ENCODE measurements around the gene STK32A. TPM values are rescaled to one million over a fixed set of nuclear protein-coding genes. Genes with fewer than 3 reads are reported as not detected.
"Not testable (repeated sequence)": the region's sequence is repeated elsewhere in the genome, so short reads cannot be mapped to it uniquely, and the experiment has no call there.

The STK32A gene
- total RNA-seq, 1 experiment from 2014 or later = not detected

DNA sequence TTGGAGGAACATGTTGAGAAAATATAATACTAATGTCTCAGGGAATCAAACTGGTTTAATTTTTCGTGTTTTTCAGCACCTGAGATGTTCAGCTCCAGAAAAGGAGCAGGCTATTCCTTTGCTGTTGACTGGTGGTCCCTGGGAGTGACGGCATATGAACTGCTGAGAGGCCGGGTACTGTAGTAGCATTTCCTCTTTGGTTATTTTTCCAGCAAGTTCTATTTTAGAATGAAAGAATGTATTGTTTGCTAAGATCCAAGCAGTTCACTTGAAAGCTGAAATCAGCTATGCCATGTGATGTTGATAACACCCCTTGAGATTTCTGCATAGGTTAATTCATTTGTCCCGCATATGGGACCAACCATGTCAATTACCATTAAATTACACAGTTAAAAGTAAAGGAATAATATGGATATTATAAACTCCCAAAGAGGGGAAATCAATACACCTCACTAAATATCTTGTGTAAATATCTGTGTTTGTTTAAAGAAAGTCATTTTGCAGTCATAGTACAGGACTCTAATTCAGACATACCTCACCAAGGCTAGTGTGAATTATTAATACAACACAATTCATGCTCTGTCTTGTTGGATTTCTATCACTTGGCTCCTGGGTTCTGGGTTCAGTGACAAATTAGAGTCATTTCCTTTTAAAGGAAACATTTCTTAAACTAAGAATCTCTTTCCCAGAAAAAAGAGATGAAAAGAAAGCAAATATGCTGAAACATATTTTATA, 126.8 kb downstream of the STK32A start:
- Histone ChIP-seq H3K36me3 (no peaks in the 10 kb centered on the region), H3K9me3 (no peaks in the 10 kb centered on the region), H3K4me3 (no peak overlapping the region), H3K27me3 (no peaks in the 10 kb centered on the region)
- no peak for DNase-seq

DNA sequence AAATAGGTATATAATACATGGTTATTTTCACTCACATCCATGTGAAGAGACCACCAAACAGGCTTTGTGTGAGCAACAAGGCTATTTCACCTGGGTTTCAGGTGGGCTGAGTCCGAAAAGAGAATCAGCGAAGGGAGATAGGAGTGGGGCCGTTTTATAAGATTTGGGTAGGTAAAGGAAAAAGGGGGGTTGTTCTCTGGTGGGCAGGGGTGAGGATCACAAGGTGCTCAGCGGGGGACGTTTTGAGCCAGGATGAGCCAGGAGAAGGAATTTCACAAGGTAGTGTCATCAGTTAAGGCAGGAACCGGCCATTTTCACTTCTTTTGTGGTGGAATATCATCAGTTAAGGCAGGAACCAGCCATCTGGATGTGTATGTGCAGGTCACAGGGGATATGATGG, 132.6 kb downstream of the STK32A start:
- DNase-seq, H3K36me3 ChIP-seq, H3K9me3 ChIP-seq, H3K4me3 ChIP-seq, H3K27me3 ChIP-seq: not testable (repeated sequence)

DNA sequence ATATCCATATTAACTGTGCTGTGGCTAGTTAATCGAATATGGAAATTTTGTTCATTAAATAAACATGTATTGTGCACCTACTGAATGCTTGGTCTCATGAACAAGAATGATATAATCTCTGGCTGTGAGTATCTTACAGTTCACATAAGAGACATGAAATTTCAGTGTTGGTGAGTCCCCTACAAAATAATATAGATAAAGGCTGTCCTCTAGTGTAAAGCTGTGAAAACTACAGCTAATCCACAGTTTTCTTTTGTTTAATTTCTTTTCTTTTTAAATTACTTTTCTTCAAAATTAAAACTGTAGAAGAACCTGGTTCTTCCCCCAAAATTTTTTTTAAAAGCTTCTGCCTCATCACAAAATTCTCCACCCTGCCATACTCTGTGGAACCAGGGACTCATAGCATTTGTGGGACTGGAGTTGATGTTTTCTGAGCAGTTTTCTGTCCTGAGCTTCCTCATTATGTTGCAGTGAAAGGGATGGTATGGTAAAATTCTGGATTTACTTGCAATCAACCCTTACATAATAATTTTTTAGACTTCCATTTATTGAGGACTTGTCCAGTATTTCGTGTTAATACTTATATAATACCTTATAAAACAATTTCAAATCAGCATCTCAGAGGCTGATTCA, 135.0 kb downstream of the STK32A start:
- Histone ChIP-seq H3K9me3 (no peaks in the 10 kb centered on the region), H3K27me3 (no peaks in the 10 kb centered on the region), H3K4me3 (no peak overlapping the region), H3K36me3 (no peaks in the 10 kb centered on the region)
- no peak for DNase-seq

DNA sequence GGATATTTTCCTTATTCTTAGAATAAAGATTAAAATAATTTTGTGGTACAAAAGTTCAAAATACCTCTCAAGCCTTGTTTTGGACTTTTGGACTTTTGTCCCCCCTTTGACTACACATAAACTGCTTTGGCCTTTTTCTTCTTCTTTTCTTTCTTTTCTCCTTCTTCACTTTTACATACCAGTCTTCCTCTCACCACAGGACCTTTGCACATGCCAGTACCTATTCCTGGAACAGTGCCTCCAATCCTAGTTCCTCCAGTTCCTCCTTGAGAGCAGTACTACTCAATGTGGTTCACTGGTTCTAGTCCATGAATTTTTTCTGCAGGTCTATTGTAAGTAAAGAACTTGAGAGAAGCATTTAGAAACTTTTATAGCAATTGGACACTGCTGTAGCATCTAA, 136.5 kb downstream of the STK32A start:
- no peaks in the 10 kb centered on the region for H3K9me3 ChIP-seq
- no peaks in the 10 kb centered on the region for H3K36me3 ChIP-seq
- H3K27me3 ChIP-seq = no peaks in the 10 kb centered on the region
- DNase-seq = no peak
- H3K4me3 ChIP-seq = no peak overlapping the region

DNA sequence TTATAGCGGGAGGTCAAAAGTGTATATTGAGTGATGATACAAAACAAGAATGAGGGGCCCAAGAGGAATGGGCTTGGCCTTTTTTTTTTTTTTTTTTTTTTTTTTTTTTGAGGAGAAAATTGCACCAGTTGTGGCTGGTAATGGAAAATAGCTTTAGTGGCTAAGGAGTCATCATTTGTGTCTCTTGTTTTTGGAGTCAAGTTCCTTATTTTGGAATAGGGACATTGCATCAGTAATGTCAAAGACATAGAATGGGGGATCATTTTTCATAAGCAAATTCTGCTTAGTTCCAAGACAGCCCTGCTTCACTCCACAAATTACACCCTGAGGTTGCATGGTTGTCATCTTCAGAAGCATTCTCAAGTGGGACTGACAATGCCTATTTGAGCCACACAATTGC, 137.4 kb downstream of the STK32A start:
- H3K4me3 ChIP-seq = no peak overlapping the region
- no peaks in the 10 kb centered on the region for H3K27me3 ChIP-seq
- H3K9me3 ChIP-seq = no peaks in the 10 kb centered on the region; the same call in 1 of the 2 replicates
- H3K36me3 ChIP-seq = no peaks in the 10 kb centered on the region
- DNase-seq = no peak

DNA sequence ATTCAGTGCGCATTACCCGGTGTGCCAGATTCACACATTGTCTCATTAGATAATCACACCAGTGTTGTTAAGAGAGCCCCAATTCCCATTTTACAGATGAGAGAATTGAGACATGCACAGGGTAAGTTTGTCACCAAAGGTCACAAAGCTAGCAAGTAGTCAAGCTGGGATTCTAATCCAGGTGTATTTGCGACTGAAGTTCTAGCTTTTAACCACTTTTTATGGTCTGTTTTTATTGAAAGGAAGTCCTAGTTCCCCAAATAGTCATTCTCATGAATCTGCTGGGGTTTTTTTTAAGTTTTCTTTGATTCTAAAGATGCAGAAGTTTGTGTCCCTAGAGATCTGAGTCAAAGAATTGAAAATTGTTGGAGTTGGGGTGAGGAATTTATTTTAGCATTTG, 138.5 kb downstream of the STK32A start:
- H3K27me3 ChIP-seq = no peaks in the 10 kb centered on the region
- no peak for DNase-seq
- no peaks in the 10 kb centered on the region; the same call in 1 of the 2 replicates for H3K9me3 ChIP-seq
- H3K36me3 ChIP-seq = no peaks in the 10 kb centered on the region
- H3K4me3 ChIP-seq = no peak overlapping the region

DNA sequence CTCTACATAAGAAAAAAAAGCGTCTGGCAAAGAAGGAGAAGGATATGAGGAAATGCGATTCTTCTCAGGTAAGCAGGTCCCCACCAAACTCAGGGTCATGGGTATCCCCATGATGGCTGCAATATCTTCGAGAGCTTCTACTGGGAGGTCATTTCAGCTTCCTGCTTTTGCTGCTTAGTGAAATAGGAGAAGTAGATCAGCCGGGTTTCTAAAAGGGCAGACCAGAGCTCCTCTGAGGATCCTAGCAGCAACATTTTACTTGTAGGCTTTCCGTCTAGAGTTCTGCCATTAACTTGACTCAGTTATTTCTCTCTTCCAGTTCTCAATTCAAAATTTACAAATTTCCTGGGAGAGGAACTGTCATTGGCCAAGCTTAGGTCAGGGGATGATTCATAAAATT, 140.3 kb downstream of the STK32A start:
- H3K36me3 ChIP-seq = no peaks in the 10 kb centered on the region
- H3K9me3 ChIP-seq = no peaks in the 10 kb centered on the region; the same call in none of the 2 replicates
- DNase-seq = no peak
- H3K4me3 ChIP-seq = no peak overlapping the region
- no peaks in the 10 kb centered on the region for H3K27me3 ChIP-seq

DNA sequence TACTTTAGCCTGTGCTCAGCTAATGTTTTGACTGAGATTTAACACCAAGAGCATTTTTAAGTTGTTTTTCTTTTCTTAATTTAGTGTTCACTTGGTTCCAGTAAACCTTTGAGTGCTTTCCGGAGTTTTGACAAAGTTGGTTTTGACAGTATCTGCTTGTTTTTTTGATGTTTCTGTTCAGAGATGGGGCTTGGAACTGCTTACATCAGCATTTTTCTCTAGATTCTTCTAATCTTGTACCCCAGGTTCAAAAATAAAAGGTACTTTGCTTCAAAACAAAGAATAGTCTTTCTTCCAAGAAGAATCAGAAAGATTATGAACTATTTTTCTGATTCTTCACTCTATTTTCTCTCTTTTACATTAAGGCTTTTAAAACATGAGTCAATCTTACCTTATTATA, 142.9 kb downstream of the STK32A start:
- no peaks in the 10 kb centered on the region for H3K27me3 ChIP-seq
- H3K36me3 ChIP-seq = no peaks in the 10 kb centered on the region
- no peak overlapping the region for H3K4me3 ChIP-seq
- DNase-seq = no peak
- peaks cover 5% of the 10 kb centered on the region for H3K9me3 ChIP-seq

DNA sequence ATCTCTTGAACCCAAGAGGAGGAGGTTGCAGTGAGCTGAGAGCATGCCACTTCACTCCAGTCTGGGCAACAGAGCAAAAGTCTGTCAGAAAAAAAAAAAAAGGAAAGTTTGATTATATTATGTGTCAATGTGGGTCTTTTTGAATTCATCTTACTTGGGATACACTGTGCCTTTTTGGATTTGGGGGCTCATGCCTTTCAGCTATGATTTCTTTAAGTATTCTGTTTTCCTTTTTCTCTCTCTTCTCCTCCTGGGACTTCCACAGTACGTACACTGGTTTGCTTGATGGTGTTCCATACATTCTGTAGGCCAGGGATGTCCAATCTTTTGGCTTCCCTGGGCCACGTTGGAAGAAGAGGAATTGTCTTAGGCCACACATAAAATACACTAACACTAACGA, 146.7 kb downstream of the STK32A start:
- Histone ChIP-seq H3K36me3 (no peaks in the 10 kb centered on the region), H3K4me3 (no peak overlapping the region), H3K27me3 (no peaks in the 10 kb centered on the region), H3K9me3 (peaks cover 5% of the 10 kb centered on the region)
- no peak for DNase-seq

DNA sequence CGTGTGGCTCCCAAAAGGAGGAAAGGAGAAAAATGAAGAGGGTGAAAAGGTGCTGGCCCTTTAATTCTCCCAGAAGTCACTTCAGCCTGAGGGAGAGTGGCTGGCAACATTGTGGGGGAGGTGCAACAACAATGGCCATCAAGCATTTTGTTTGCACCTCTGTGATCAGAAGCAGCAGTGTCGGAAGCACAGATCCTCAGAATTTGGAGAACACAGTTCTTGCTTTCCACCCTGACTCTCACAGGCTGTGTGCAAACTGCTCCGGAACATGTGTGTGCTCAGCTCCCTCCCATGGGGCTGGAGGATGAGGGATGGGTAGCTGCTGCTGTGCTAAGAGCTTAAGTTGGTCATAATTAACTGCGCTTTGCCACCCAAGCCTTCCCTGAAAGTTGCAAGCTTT, 147.9 kb downstream of the STK32A start:
- Histone ChIP-seq H3K9me3 (peaks cover 5% of the 10 kb centered on the region), H3K36me3 (no peaks in the 10 kb centered on the region), H3K27me3 (no peaks in the 10 kb centered on the region), H3K4me3 (no peak overlapping the region)
- no peak for DNase-seq

DNA sequence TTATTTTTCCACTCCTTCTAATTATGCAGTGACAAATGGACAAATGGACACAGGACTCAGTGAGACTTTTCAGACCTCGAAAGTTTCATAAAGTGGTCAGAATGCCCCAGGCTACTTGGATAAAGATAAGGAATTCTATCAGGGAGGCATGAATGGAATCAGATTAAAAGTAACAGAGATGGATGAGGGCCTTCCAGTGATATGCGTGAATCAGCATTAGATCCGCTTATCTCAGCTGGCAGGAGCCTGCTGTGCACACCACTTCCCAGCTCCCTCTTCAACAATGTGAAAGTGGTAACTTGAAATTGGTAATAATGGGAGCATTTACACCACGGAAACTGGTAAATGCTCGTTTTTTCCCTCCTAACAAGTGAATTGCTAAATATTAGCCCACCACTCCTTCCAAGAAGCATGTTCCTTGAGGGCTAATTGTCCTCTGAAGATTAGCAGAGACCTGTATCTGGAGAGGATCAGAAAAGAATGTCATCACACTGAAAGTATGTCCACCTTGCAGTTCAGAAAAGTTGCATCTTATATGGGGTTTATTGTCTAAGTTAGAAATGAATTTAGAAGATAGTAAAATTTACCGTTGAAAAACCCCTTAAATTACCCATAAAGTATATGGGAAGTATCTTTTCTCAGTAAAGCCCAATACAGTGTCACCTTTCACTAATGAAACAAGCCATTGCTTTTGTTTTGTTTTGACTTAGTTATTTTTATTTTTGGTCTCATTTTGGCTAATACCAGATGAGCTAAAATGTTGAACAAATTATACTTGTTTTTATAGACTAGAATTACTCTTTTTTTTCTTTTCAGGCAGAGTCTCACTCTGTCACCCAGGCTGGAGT, 149.7 kb downstream of the STK32A start:
- Histone ChIP-seq H3K36me3 (no peaks in the 10 kb centered on the region; the same call in 1 of the 2 replicates), H3K27me3 (no peaks in the 10 kb centered on the region), H3K4me3 (no peak overlapping the region), H3K9me3 (peaks cover 5% of the 10 kb centered on the region)
- no peak for DNase-seq

DNA sequence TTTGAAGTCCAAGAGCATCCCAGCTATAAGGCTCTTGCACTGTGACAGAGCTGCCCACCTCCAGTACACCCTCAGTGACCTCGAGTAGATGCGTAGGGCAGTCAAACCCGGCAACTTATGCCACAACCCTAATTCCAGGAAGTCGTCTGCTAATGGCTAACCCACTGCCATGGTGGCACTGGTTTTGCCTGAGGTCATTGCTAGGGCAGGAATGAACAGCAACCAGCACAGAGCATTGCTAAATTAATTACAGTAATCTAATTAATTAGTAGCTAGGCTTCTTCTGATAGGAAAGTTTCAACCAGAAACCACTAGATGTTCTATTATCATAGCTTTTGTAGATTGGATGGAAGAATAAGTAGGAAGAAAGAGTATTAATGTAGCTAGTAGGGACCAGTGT, 152.3 kb downstream of the STK32A start:
- DNase-seq = no peak
- H3K36me3 ChIP-seq = peaks cover 8% of the 10 kb centered on the region
- H3K9me3 ChIP-seq = no peaks in the 10 kb centered on the region
- H3K27me3 ChIP-seq = no peaks in the 10 kb centered on the region
- H3K4me3 ChIP-seq = no peak overlapping the region

DNA sequence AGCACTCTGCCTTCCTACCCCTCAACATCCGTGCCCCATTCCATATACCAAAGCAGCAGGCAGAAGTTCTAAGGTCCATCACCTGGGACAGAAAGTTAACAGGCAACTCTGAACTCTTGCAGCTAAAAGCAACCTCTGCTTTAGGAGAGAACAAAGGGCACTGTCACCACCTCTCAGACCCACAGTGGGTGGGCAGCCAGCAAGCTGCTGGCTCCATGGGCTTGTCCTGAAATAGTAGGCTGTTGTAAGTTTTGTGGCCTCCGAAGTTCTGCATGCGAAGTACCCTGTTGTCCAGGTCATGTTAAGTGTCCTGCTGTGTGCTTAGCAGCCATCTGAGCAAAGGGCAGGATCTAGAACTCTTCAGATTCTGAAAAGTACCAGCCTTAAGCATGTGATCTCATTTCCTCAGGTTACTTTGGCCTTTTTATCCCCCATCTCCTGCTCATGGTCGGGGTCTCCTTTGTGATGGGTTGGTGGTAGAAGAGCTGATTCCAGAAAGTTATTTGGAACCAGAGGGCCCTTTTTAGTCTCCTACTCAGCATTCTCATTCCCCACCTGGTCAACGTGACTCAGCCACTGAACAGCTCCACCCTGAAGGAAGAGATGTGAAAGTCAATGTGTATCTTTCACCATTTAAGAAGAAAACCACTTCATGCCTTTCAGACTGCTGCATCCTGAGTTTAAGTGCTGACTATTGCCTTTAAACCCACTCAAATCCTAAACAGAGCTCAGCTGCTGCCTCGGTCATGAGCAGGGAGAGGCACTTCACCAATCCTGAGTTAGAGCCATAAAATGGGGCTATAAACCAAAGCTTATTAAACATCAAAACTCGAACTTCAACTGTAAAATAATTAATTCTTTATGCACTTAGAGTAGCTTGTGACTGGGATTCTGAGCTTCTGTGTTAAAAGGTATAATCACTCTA, 153.6 kb downstream of the STK32A start:
- DNase-seq = no peak
- no peaks in the 10 kb centered on the region for H3K9me3 ChIP-seq

DNA sequence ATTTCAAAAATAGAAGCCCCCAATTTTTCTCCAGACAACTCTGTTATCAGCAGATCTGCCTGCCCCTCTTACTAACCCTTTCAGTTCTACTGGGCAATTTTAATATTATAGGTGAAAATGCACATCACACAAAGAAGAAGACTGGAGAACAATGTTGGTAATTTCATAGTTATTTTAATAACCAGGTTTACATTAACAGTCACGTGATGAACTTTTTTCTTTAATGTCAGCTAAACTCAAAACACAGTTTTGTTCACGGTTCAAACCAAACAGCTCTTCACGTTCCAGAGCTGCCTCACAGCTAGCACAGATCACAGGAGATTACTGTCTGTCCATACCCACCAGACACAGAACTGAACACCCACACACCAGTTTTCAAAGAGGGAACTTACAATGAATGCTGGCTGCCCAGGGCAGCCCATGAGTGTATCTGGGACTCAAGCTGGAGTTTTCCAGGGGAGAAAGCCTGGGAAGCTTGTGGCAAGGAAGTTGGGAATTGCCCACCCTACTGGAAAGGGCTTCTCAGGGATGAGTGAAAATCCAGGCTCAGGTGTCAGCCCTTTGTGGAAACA, 155.9 kb downstream of the STK32A start:
- Histone ChIP-seq H3K27me3 (no peaks in the 10 kb centered on the region), H3K4me3 (no peak overlapping the region), H3K36me3 (peaks cover 38% of the 10 kb centered on the region), H3K9me3 (no peaks in the 10 kb centered on the region)
- DNase-seq = no peak

More for the DNA sequence above, 153.6 kb downstream of the STK32A start:
- no peak overlapping the region for H3K4me3 ChIP-seq
- peaks cover 17% of the 10 kb centered on the region for H3K36me3 ChIP-seq
- no peaks in the 10 kb centered on the region for H3K27me3 ChIP-seq

DNA sequence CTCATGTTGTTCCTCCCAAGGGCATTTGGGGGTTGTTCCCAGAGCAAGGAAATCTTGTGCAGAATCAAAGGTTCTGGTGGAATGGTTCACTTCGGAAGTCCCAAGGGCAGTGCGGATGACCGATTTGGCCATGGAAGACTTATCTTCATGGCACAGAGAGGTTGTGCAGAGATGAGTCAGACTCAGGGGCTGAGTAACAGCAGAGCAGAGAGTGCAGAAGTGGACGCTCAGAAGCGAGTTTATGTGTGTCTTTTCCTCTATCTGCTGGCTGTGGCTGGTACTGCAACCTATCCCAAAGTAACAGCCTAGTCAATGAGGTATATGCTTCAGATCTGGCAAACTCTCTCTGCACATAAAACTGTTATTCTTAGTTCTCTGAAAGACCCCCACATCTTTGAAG, 157.0 kb downstream of the STK32A start:
- peak; percentile 83 for DNase-seq
- Histone ChIP-seq H3K4me3 (no peak overlapping the region), H3K36me3 (peaks cover 46% of the 10 kb centered on the region), H3K9me3 (no peaks in the 10 kb centered on the region), H3K27me3 (no peaks in the 10 kb centered on the region)

Measured in MG63 (cell line).